K562 (cell line): ENCODE data around the gene PYGO2. TPM values are rescaled to one million over a fixed set of nuclear protein-coding genes. Genes with fewer than 3 reads are reported as not detected.
A peak's percentile ranks its signal among the peaks of the same experiment; 100 is the strongest.

Experiments
- BRD4 ChIP-seq: fragments of 200-600 bp; sonication (generic); IDR thresholded peaks from 2 replicates; pipeline ENCODE4 v1.6.1; 2017; ENCODE audit warnings: inconsistent platforms
- C11orf30 ChIP-seq: fragments of 450-650 bp; IDR thresholded peaks from 2 replicates; pipeline ENCODE4 v1.6.1; 2016; ENCODE audit warnings: low read depth, mild to moderate bottlenecking
- CHD4 ChIP-seq: fragments of 200-600 bp; sonication (generic); IDR thresholded peaks from 3 replicates; pipeline ENCODE4 v1.6.1; 2012; ENCODE audit warnings: low read depth, mild to moderate bottlenecking, mixed read lengths, low read length, inconsistent platforms; ENCODE audit not compliant: insufficient read depth, insufficient replicate concordance, poor library complexity, severe bottlenecking
- DACH1 ChIP-seq: fragments of 450-650 bp; IDR thresholded peaks from 2 replicates; pipeline ENCODE4 v1.6.1; 2018; ENCODE audit not compliant: partially characterized antibody
- E2F5 ChIP-seq: sonication (generic); formaldehyde crosslinking; IDR thresholded peaks from 2 replicates; pipeline ENCODE4 v1.8.0; 2022; ENCODE audit warnings: mild to moderate bottlenecking, missing genetic modification reagents
- MAZ ChIP-seq, 2 experiments: fragments of 450-650 bp in 1 of 2; sonication (generic) in 1 of 2; formaldehyde crosslinking; IDR thresholded peaks in 1 of 2; conservative IDR thresholded peaks in 1 of 2; 2 replicates each; pipeline versions ENCODE4 v1.4.0 to v1.5.0; 2020; ENCODE audit warnings: mild to moderate bottlenecking in 1 of 2, missing genetic modification reagents in 1 of 2
- MYNN ChIP-seq, 2 experiments: sonication (generic); formaldehyde crosslinking in 1 of 2; IDR thresholded peaks; 2 replicates each; pipeline versions ENCODE4 v1.5.0 to v1.6.1; 2016 to 2020; ENCODE audit warnings: antibody characterized with exemption in 1 of 2, missing genetic modification reagents in 1 of 2
- NR2C1 ChIP-seq, 2 experiments: fragments of 450-650 bp; IDR thresholded peaks; 2 replicates each; pipeline ENCODE4 v1.6.1; 2017; ENCODE audit warnings: mild to moderate bottlenecking in 2 of 2, antibody characterized with exemption in 1 of 2, inconsistent platforms in 1 of 2, missing compliant biosample characterization in 1 of 2, missing genetic modification characterization in 1 of 2
- PYGO2 ChIP-seq: fragments of 450-650 bp; IDR thresholded peaks from 2 replicates; pipeline ENCODE4 v1.6.1; 2016; ENCODE audit warnings: mild to moderate bottlenecking, missing genetic modification characterization, moderate library complexity, missing compliant biosample characterization
- RREB1 ChIP-seq: fragments of 250-450 bp; sonication (Bioruptor Pico); IDR thresholded peaks from 2 replicates; pipeline ENCODE4 v1.4.0; 2020
- SAFB2 ChIP-seq: fragments of 200-400 bp; formaldehyde crosslinking; IDR thresholded peaks from 2 replicates; pipeline ENCODE4 v1.6.1; 2018; ENCODE audit warnings: borderline replicate concordance, low read length, low read depth, moderate library complexity; ENCODE audit not compliant: severe bottlenecking
- SLC30A9 ChIP-seq: fragments of 250-450 bp; sonication (Bioruptor Pico); IDR thresholded peaks from 2 replicates; pipeline ENCODE4 v1.8.0; 2022; ENCODE audit warnings: mild to moderate bottlenecking, moderate library complexity
- TGIF2 ChIP-seq: sonication (generic); formaldehyde crosslinking; IDR thresholded peaks from 2 replicates; pipeline ENCODE4 v1.8.1; 2022; ENCODE audit warnings: mild to moderate bottlenecking, missing genetic modification reagents, moderate library complexity
- THRAP3 ChIP-seq: fragments of 450-650 bp; IDR thresholded peaks from 2 replicates; pipeline ENCODE4 v1.6.1; 2016; ENCODE audit warnings: mild to moderate bottlenecking, inconsistent platforms, borderline replicate concordance
- YBX1 ChIP-seq: fragments of 450-650 bp; IDR thresholded peaks from 2 replicates; pipeline ENCODE4 v1.7.1; 2016; ENCODE audit warnings: mild to moderate bottlenecking
- ZBTB17 ChIP-seq: fragments of 450-650 bp; formaldehyde crosslinking; IDR thresholded peaks from 2 replicates; pipeline ENCODE4 v1.4.0; 2020; ENCODE audit warnings: mild to moderate bottlenecking
- ZNF121 ChIP-seq: sonication (generic); formaldehyde crosslinking; conservative IDR thresholded peaks from 2 replicates; pipeline ENCODE4 v1.8.0; 2022; ENCODE audit warnings: missing genetic modification reagents
- ZNF143 ChIP-seq: sonication (generic); formaldehyde crosslinking; IDR thresholded peaks from 2 replicates; pipeline ENCODE4 v1.9.0; 2022; ENCODE audit warnings: mild to moderate bottlenecking, missing genetic modification reagents
- ZNF23 ChIP-seq: fragments of 250-450 bp; sonication (Bioruptor Pico); IDR thresholded peaks from 2 replicates; pipeline ENCODE4 v1.4.0; 2020; ENCODE audit warnings: mild to moderate bottlenecking
- ZNF561 ChIP-seq: fragments of 450-650 bp; formaldehyde crosslinking; conservative IDR thresholded peaks from 2 replicates; pipeline ENCODE4 v1.4.0; 2020; ENCODE audit warnings: mild to moderate bottlenecking, moderate library complexity
- ZNF586 ChIP-seq: fragments of 450-650 bp; formaldehyde crosslinking; conservative IDR thresholded peaks from 2 replicates; pipeline ENCODE4 v1.4.0; 2020; ENCODE audit warnings: mild to moderate bottlenecking, moderate library complexity
- ZNF589 ChIP-seq: fragments of 200-800 bp; sonication (Bioruptor generic); IDR thresholded peaks from 2 replicates; pipeline ENCODE4 v1.6.1; 2016; ENCODE audit warnings: low read depth, missing genetic modification characterization, missing compliant biosample characterization
- polyA plus RNA-seq, 8 experiments: library from polyadenylated mRNA; depleted of rRNA in 4 of 8; stranded (reverse) in 5 of 8; unstranded in 3 of 8; fragments of >200 nt; fragmentation: Nextera tagmentation in 2 of 8; fragmentation: Illumina TruSeq in 1 of 8; extraction: Ambion mirVana in 2 of 8; extraction: Trizol in 1 of 8; gene quantifications; 2 replicates each; pipeline versions ENCODE4 v1.2.1 to v1.2.3, GENCODE V29; 2011 to 2014; ENCODE audit warnings: inconsistent platforms in 1 of 8, missing spikeins in 1 of 8
- total RNA-seq, 7 experiments: library from RNA; depleted of rRNA in 6 of 7; stranded (reverse); fragments of >200 nt in 6 of 7; fragmentation: Illumina TruSeq in 2 of 7; extraction: Trizol in 2 of 7; gene quantifications; 2 replicates each; pipeline versions ENCODE4 v1.2.1 to v1.2.3, GENCODE V29; 2011 to 2021; ENCODE audit warnings: low replicate concordance in 1 of 7

PYGO2 gene
- total and polyA plus RNA-seq, 9 of the 15 experiments (the other 6 are each of a cell fraction or from before 2014, with no cell fraction given), result 8.3 to 36.2 (median 18.2) TPM

GRCh38 chr1:154973344-154974101 lies 11.9 kb upstream of the PYGO2 start (continued):
- TF ChIP-seq CHD4 (no peak), DACH1 (peak; percentile 84), SAFB2 (no peak), C11orf30 (no peak), ZNF23 (no peak), ZNF561 (CRISPR knock-in tag) (no peak), MAZ (CRISPR knock-in tag; conservative IDR thresholded peaks at IDR 0.05 in 1 of 2, IDR thresholded peaks at IDR 0.05 in 1 of 2) (peak in 1 of 2 experiments; percentile 37; a peak in 1 of 4 replicates), ZBTB17 (CRISPR knock-in tag) (0 out of 2 replicates have a peak, but pooled peaks have one; percentile 34), RREB1 (CRISPR knock-in tag) (no peak), E2F5 (no peak), ZNF589 (CRISPR knock-in tag) (no peak), SLC30A9 (no peak), TGIF2 (CRISPR knock-in tag) (no peak), YBX1 (no peak), ZNF121 (CRISPR knock-in tag) (no peak), BRD4 (no peak), MYNN (IDR thresholded peaks at IDR 0.05) (no peak), MYNN (CRISPR knock-in tag; IDR thresholded peaks at IDR 0.05) (no peak), THRAP3 (peak; percentile 53; the same call in 1 of the 2 replicates), NR2C1 (IDR thresholded peaks at IDR 0.05) (no peak), NR2C1 (tag; IDR thresholded peaks at IDR 0.05) (no peak), ZNF143 (CRISPR knock-in tag) (no peak), PYGO2 (tag) (no peak), ZNF586 (CRISPR knock-in tag) (no peak)
